PFSK-1 (cell line): ENCODE results near the gene ADGRA1.

Experiments
- POLR2AphosphoS5 ChIP-seq: IDR thresholded peaks from 2 replicates; pipeline ENCODE4 v1.6.1; 2012; ENCODE audit warnings: low read depth, mild to moderate bottlenecking, control low read depth, low read length, moderate library complexity
- REST ChIP-seq, 2 experiments: IDR thresholded peaks; 2 replicates each; pipeline versions ENCODE4 v1.6.1 to v1.8.0; 2011 to 2012; ENCODE audit warnings: low read depth in 2 of 2, low read length in 2 of 2, control low read depth in 1 of 2, inconsistent platforms in 1 of 2, mild to moderate bottlenecking in 1 of 2, moderate library complexity in 1 of 2; ENCODE audit not compliant: insufficient read depth in 1 of 2

GRCh38 chr10:133110609-133111275 is 23.0 kb downstream of the ADGRA1 start:
- TF ChIP-seq REST (IDR thresholded peaks at IDR 0.05; ENCODE audit: insufficient read depth in 1 of 2, low read depth in 2 of 2, low read length in 2 of 2) (no peak), POLR2AphosphoS5 (no peak)
